Amniotic epithelial cell (primary cell): Measurements from ENCODE around the gene PARD3B.
A peak's percentile ranks its signal among the peaks of the same experiment; 100 is the strongest.

Source experiments
- DNase-seq: peaks from one replicate; pipeline ENCODE4 v3.0.0-alpha.2; 2010; ENCODE audit warnings: low read depth

PARD3B gene

GRCh38 chr2:204950695-204951346 is 405.5 kb downstream of the PARD3B start:
- DNase-seq, result peak; percentile 31

DNA sequence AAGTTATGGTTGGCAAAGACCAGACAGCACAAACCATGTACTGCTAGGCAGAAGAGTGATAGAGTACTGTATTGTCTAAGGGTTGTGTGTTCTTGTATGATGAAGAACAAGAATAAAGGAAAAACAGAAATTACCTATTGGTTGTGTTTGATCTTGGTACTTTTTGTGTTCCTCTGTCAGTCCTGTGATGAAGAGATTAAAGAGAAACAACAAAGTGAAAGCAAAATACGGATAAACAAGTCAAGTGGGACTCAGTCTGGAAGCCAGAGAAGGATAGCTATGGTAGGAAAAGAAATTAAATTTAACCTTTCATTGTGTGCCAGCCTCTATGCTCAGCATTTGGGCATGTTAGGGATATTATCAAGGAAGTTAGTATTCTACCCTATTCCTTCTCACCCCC is 413.1 kb downstream of the PARD3B start:
- no peak for DNase-seq

DNA sequence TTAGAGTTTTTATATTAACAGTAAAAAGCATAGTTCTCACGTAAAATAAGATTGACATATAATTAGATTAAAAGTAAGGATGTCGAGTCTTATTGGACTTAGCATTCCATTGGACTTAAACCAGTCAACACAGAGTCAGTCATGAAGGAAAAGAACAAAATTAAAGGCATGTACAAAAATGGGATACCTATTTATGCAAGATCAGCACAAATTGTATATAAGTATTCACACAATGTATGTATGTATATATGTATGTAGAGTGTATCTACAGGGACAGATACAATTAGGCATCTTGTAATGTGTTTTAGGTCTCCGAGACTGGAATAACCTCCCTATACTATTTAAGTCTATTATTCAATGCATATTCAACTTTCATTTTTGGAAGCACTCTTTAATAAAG is 419.1 kb downstream of the PARD3B start:
- no peak for DNase-seq

GRCh38 chr2:204966245-204966644 is 421.0 kb downstream of the PARD3B start:
- DNase-seq, result no peak

- no peak for DNase-seq
These were observed 422.1 kb downstream of the PARD3B start for GRCh38 chr2:204967199-204967960.

DNA sequence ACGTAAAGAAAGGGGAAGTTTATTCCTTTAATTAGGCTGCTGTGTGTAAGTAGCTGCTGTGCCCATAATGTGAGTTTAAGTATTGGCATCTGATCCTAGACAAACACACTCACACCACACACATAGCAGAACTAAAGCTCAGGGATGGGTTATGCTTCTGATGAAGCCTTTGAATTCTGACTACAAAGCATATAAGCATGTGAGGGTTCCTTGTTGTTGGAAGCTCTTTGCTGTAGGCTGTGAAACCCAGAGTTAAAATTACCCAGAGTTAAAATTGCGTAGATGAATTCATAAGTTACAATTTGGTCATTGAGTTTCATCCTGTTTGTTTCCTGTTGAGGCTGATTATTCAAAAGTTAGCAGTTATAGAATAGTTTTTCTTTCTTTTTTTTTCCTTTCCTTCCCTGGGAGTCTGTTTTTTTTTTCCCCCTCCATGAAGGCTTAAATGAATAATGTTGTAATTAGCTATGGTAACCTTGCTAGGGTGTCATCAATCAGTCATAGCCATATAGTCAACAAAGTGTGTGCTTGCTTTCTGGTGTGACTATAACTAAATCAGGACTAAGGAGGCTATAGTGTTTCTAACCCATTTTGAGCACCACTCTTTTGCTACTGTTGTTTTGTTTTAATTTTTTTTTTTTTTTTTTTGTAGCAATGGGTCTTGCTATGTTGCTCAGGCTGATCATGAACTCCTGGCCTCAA is 426.1 kb downstream of the PARD3B start:
- DNase-seq, result no peak

DNA sequence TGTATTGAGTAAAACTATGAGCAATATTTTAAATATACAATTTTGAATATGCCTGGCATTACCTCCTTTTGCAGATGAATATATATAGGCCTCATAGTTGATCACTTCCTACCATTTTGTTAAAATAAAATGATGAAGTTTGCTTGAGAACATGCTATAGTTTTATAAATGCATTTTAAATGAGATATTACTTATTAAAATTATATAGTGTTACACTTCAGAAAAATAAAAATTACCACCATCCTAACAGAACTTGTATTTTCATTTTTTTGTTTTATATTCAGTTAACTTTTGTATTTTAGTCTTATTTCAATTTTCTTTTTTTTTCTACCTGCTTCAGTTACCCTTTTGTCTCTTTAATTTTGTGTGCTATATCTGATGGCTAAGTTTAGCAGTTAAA is 426.9 kb downstream of the PARD3B start:
- DNase-seq, result no peak

- DNase-seq, result no peak
These were observed 427.5 kb downstream of the PARD3B start for GRCh38 chr2:204972606-204973336.

DNA sequence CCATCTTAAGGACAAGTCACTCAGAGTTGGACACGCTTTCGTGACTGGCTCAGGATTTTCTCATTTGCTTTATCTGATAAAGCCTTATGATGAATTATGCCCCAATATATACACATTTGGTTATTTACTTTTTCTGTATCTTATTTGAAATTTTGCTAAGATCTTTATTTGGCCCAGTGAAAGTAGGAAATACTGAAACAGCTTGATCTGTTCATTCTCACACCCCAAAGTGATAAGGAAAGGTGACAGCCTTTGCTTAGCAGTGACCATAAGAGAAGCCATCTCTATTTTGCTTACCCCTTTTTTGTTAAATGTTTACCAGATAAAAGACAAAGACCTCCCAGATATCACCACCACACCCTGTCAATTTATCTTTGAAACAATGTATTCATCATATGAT is 428.3 kb downstream of the PARD3B start:
- DNase-seq, result no peak

DNA sequence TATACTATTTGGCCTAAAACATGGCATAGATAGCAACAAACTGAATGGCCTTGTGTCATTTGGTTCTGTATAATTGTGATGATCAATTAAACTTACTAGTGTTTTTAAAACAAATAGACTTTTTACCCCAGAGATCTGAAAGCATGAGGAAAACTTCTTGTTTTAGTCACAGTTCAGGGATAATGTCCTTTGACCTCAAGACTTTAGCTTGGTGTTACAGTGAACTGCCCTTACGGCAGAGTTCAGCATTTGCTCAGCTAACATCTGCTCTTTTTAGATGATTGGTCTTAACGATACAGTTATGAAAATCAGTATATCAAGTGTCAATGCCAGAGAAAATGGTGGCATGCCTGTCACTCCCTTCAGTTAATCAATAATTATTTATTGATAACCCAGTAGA is 429.2 kb downstream of the PARD3B start:
- no peak for DNase-seq

GRCh38 chr2:204977914-204978313 is 432.6 kb downstream of the PARD3B start:
- no peak for DNase-seq

GRCh38 chr2:204982303-204982702 is 437.0 kb downstream of the PARD3B start:
- peak; percentile 4 for DNase-seq

GRCh38 chr2:204984518-204984917 is 439.2 kb downstream of the PARD3B start:
- peak; percentile 8 for DNase-seq

DNA sequence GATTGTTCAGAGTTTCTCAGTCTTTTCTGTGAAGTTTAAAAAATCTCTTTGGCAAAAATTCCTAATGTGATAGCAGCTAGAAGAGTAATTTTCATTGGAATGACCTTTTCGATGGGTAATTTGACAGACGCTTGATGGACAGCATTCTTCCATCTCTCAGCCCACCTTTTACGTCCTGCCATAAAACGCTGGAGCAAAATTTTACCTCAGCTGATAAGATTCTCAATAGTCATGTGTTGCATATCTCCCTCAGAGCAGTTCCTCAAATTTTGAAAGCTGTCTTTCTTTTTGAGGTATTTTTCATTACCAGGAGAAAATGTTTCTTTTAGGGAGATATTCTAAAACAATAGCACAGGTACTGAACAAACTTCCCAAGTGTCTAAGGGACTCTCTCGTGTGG is 441.4 kb downstream of the PARD3B start:
- DNase-seq, result no peak

DNA sequence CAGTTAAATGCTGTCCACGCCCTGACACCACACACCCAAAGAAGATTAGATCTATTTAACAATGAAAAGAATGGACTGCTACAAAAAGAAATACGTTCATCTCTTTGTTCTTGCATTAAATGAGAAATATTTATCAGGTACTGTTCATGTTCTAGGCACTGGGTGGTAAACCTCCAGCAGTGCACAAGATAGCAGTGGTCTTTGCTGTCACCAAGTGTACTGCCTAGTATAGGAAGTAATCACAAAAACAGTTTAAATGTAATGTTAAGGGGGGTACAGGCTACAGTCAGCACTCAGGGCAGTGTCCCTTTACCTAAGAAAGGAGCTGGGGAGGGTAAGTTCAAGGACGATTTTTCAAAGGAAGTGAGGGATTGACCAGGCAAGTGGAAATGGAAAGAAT is 443.6 kb downstream of the PARD3B start:
- DNase-seq, result no peak

DNA sequence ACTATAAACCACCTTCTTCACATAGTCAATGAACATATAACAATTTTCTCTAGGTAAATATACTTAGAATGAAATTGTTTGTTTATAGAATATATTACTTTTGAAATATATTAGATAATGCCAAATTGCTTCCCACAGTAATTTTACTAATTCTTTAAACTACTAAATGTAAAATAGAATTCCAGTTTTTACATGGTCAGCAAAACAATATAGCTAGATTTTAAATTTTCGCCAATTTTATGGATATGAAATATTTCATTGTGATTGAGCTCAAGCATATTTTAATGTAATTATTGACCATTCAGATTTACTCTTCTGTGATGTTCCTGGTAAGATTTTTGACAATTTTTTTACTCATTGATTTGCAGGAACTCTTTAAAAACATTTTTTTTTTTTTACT is 444.6 kb downstream of the PARD3B start:
- no peak for DNase-seq

DNA sequence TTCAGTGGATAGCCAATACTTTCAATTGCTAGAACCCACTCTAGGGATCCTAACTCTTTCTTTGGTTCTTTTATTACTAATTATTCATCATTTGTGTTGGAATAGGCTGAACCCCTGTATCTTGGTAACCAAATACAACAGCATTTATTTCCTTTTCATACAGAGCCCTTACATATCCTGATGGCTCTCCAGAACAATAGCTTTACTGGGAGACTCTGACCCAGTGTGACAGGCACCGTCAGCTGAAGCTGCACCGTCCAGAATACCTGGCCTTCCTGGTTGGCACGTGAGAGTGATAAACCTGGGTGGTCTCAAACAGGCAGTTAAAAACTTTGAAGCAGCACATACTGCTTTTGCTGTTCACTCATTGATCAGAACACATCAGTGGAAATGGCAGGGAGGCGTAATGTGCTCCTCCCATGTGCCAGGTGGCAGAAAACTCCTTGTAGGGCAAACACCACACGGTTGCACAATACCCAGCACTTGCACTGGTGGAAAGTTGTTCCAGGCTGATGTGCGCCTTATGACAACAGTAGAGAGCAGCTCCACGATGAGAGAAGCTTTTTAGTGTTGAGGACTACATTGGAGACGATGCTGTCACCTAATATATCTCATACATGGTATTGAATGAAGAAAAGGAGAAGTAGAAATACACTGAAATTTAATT is 456.2 kb downstream of the PARD3B start:
- no peak for DNase-seq

- DNase-seq, result no peak
These were observed 457.1 kb downstream of the PARD3B start for GRCh38 chr2:205002390-205002789.

- DNase-seq, result no peak
These were observed 458.0 kb downstream of the PARD3B start for GRCh38 chr2:205003288-205003687.

DNA sequence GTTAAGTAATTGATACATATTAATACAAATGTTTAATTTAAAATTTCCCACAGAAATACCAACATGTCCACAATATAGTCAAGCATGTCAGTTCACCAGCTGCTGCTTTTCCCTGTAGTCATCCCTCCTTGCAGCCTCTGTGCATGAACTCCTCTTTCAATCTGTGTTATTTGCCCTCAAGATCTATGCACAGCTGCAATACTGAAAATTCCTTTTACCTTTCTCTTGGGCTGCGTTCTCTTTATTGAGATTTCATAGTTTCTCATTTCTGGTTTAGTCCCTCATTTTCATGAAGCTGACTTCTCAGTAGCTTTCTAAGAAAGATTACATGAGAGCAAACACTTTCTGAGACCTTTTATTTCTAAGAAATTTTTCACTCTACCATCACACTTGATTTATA is 464.9 kb downstream of the PARD3B start:
- DNase-seq, result no peak

- DNase-seq, result no peak
These were observed 465.8 kb downstream of the PARD3B start for GRCh38 chr2:205011031-205011430.

GRCh38 chr2:205012961-205013360 is 467.7 kb downstream of the PARD3B start:
- no peak for DNase-seq
